Glutamatergic neuron (in vitro differentiated cells): ENCODE results near the gene PORCN. TPM values are rescaled to one million over a fixed set of nuclear protein-coding genes. Genes with fewer than 3 reads are reported as not detected.

Experiments
- DNase-seq: peaks from one replicate; pipeline ENCODE4 v3.0.0; 2022
- H3K27ac Mint-ChIP-seq: one replicate; pipeline ENCODE4 v1.8.0; 2020; ENCODE audit warnings: mild to moderate bottlenecking, mixed read lengths, inconsistent platforms; ENCODE audit not compliant: unreplicated experiment
- H3K27me3 Mint-ChIP-seq: one replicate; pipeline ENCODE4 v1.8.0; 2020; ENCODE audit warnings: mild to moderate bottlenecking, moderate library complexity, mixed read lengths, inconsistent platforms; ENCODE audit not compliant: unreplicated experiment
- H3K36me3 Mint-ChIP-seq: one replicate; pipeline ENCODE4 v1.8.0; 2020; ENCODE audit warnings: mild to moderate bottlenecking, mixed read lengths, inconsistent platforms; ENCODE audit not compliant: unreplicated experiment
- H3K4me1 Mint-ChIP-seq: one replicate; pipeline ENCODE4 v1.8.0; 2020; ENCODE audit warnings: mild to moderate bottlenecking, low read depth, mixed read lengths, inconsistent platforms; ENCODE audit not compliant: unreplicated experiment
- H3K4me3 Mint-ChIP-seq: one replicate; pipeline ENCODE4 v1.8.0; 2020; ENCODE audit warnings: mild to moderate bottlenecking, mixed read lengths, inconsistent platforms; ENCODE audit not compliant: unreplicated experiment
- H3K9me3 Mint-ChIP-seq: one replicate; pipeline ENCODE4 v1.8.0; 2020; ENCODE audit warnings: mild to moderate bottlenecking, moderate library complexity, mixed read lengths, inconsistent platforms; ENCODE audit not compliant: unreplicated experiment
- total RNA-seq: library from RNA; stranded (reverse); fragmentation: NEBNext Ultra II Directional; extraction: Animal tissue kit (Norgen Biotek cat#: 25700); gene quantifications from one replicate; pipeline ENCODE4 v1.2.1, GENCODE V29; 2021; ENCODE audit not compliant: unreplicated experiment
- TF ChIP-seq, protein P1 (sequence below): fragments of 200-600 bp; sonication (generic); IDR thresholded peaks from one replicate; pipeline ENCODE4 v1.5.0; 2021; ENCODE audit not compliant: partially characterized antibody, unreplicated experiment

The PORCN gene
- total RNA-seq, 1 donor from 2014 or later: 18.6 TPM

DNA sequence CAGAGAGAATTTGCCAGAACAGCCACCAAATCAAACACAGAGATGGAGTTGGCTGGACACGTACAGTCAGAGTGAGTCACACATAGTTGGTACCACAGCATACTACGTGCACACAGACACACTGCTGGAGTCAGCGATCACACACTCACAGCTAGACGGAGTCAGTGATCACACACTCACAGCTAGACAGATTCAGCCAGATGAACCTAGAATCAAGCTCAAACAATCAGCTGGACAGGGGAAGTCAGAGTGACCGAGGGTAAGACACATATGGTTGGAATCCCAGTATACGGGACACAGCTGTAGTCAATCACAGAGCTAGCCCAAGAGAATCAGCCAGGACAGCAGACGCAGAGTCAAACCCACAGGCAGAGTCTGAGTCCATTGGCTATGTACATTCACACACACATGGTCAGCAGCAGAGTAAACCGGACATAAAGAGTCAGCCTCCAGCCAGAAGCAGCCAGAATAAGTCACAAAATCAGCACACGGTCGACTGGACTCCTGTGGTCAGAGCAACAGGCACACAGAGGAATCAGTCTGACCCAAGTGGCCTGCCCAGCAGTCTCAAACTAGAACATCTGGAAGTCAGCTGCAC lies 43.4 kb upstream of the PORCN start:
- TF ChIP-seq, protein P1, sequence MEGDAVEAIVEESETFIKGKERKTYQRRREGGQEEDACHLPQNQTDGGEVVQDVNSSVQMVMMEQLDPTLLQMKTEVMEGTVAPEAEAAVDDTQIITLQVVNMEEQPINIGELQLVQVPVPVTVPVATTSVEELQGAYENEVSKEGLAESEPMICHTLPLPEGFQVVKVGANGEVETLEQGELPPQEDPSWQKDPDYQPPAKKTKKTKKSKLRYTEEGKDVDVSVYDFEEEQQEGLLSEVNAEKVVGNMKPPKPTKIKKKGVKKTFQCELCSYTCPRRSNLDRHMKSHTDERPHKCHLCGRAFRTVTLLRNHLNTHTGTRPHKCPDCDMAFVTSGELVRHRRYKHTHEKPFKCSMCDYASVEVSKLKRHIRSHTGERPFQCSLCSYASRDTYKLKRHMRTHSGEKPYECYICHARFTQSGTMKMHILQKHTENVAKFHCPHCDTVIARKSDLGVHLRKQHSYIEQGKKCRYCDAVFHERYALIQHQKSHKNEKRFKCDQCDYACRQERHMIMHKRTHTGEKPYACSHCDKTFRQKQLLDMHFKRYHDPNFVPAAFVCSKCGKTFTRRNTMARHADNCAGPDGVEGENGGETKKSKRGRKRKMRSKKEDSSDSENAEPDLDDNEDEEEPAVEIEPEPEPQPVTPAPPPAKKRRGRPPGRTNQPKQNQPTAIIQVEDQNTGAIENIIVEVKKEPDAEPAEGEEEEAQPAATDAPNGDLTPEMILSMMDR: no peak
- H3K27ac Mint-ChIP-seq: peak overlapping the region; percentile 88
- peaks cover 28% of the 10 kb centered on the region for H3K4me1 Mint-ChIP-seq
- H3K9me3 Mint-ChIP-seq: peaks cover 12% of the 10 kb centered on the region
- H3K4me3 Mint-ChIP-seq: peak overlapping the region; percentile 90
- DNase-seq: no peak
- no peaks in the 10 kb centered on the region for H3K36me3 Mint-ChIP-seq
- peaks cover 8% of the 10 kb centered on the region for H3K27me3 Mint-ChIP-seq

DNA sequence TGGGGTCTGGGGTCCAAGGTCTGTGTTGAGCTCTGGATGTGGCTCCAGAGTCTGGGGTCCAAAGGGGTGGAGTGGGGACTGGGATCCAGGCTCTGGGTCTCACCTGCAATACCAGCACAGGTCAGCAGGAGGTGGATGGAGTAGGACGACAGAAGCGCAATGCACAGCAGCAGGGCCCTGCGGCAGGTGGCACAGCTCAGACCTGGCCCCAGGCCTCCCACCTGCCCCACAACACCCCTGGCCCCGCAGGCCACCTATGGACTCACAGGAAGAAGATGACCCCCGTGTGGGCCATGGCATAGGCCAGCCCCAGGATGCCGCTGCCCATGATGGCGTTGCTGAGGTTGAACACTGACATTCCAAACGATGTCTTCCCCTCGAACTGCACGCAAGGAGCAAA lies 42.1 kb upstream of the PORCN start:
- Mint-ChIP-seq H3K4me1 (peaks cover 38% of the 10 kb centered on the region), H3K4me3 (peak overlapping the region; percentile 98), H3K36me3 (no peaks in the 10 kb centered on the region), H3K27me3 (peaks cover 13% of the 10 kb centered on the region), H3K27ac (peak overlapping the region; percentile 88), H3K9me3 (peaks cover 17% of the 10 kb centered on the region)
- TF ChIP-seq, protein P1: peak; percentile 43
- peak; percentile 46 for DNase-seq

DNA sequence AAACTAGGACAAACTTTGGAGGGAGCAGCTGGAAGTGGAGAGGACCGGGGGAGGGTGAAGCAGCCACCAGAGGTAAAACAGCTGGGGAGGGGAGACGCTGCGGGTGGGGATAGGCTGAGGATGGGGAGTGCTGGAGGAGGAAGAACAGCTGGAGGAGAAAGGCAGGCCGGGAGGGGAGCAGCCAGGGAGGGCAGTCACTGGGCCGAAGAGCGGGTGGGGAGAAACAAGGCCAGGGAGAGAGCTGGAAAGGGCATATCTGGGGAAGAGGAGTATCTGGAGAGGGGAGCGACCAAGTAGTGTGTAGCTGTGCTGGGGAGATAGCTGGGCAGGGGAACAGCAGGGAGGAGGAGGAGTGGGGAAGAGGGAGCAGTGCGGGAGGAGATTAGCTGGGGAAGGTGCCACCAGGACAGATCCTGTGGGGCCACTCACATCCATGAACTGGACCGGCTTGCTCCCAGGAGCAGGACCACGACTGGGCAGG lies 41.5 kb upstream of the PORCN start:
- no peaks in the 10 kb centered on the region for H3K36me3 Mint-ChIP-seq
- H3K27me3 Mint-ChIP-seq: peaks cover 14% of the 10 kb centered on the region
- H3K4me3 Mint-ChIP-seq: peak overlapping the region; percentile 98
- H3K27ac Mint-ChIP-seq: peak overlapping the region; percentile 97
- peaks cover 39% of the 10 kb centered on the region for H3K4me1 Mint-ChIP-seq
- H3K9me3 Mint-ChIP-seq: peaks cover 20% of the 10 kb centered on the region
- no peak for DNase-seq
- TF ChIP-seq, protein P1: no peak

DNA sequence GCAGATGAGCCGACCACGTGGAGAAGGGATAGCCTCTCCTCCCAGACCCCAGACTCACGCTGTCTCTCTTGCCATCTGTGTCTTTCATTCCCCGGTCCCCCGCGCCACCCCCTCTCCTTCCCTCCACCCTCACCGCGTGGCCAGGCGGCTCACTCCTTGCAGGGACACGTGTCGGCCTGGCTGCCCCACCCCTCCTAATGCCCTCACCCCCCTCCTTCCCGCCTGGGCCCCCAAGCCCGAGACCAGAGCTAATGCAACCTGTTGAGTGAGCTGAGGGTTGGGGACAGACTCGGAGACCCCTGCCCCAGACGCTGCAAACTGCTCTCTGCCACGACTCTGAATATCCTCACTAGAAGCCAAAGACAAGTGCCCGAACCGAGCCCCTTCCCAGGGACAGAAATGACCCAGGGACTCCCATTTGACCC lies 40.5 kb upstream of the PORCN start:
- peaks cover 18% of the 10 kb centered on the region for H3K27me3 Mint-ChIP-seq
- H3K4me3 Mint-ChIP-seq: peak overlapping the region; percentile 98
- TF ChIP-seq, protein P1: no peak
- H3K27ac Mint-ChIP-seq: peak overlapping the region; percentile 97
- H3K9me3 Mint-ChIP-seq: peaks cover 23% of the 10 kb centered on the region
- peak; percentile 63 for DNase-seq
- H3K36me3 Mint-ChIP-seq: no peaks in the 10 kb centered on the region
- H3K4me1 Mint-ChIP-seq: peaks cover 41% of the 10 kb centered on the region
